Activated CD4-positive, CD25-positive, alpha-beta regulatory T cell treated with anti-CD3 and anti-CD28 coated beads, Interleukin-2, amount 50 U/mL, for 72 hours (primary cell): ENCODE measurements around the gene TMEM233.

Source experiments
- DNase-seq: peaks from one replicate; pipeline ENCODE4 v3.0.0; 2021

The TMEM233 gene

DNA sequence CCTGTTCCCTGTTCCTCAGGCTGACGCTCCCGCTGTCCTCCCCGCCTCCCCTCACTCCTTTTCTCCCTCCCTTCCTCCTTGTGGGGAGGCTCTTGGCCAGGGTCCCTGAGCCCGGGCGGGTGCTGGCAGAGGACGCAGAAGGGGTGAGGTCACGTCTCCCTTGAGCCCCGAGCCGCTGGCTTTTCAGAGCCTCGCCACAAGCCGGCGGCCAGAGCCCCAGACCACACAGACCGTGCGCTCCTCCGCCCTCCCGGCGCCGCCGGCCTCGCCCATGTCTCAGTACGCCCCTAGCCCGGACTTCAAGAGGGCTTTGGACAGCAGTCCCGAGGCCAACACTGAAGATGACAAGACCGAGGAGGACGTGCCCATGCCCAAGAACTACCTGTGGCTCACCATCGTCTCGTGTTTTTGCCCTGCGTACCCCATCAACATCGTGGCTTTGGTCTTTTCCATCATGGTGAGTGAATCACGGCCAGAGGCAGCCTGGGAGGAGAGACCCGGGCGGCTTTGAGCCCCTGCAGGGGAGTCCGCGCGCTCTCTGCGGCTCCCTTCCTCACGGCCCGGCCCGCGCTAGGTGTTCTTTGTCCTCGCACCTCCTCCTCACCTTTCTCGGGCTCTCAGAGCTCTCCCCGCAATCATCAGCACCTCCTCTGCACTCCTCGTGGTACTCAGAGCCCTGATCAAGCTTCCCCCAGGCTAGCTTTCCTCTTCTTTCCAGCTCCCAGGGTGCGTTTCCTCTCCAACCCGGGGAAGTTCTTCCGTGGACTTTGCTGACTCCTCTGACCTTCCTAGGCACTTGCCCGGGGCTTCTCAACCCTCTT, at the start of gene TMEM233:
Gene TMEM233 (plus strand): TSS at position 197 of the 821 bp plus-strand sequence. CDS start 75 bp downstream, at position 272.
- no peak for DNase-seq

DNA sequence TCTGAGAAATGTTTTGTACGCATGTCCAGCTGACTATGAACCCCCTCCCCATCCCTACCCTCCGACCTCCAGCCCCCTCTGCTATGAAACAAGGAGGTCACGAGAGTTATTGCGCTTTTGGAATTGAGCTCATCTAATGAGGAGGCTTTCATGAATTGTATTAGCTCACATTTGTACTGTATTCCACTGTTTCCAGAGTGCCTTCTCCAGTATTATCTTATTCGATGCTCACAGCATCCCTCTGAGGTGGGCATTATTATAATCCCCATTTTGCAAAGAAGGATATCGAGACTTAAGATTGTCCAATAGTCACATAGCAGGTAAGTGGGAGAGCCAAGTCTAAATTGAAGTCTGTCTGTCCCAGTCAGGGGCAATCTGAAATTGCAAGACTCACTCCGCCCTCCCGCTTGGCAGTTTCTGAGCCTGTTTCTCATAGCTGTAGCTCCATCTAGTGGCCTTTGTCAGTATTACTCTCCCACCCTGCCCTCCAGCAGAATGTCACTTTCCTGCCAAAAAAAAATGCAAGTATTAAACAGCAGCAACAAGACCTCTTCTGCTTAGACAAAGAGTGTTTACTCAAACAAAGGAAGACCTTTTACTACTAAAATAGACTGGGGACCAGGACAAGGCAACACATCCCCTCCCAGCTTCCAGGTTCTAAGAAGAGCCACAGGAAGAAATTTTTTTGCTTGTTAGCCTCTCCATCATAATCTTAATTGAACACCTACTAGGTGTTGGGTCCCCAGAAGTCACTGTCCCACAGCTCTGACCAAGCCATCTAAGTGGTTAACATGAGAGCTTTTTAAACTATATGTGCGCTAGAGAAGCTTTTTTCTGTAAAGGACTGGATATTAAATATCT, 48.6 kb upstream of the TMEM233 start:
- DNase-seq, result peak; percentile 49

GRCh38 chr12:119546340-119546739, 47.2 kb upstream of the TMEM233 start:
- DNase-seq, result no peak

DNA sequence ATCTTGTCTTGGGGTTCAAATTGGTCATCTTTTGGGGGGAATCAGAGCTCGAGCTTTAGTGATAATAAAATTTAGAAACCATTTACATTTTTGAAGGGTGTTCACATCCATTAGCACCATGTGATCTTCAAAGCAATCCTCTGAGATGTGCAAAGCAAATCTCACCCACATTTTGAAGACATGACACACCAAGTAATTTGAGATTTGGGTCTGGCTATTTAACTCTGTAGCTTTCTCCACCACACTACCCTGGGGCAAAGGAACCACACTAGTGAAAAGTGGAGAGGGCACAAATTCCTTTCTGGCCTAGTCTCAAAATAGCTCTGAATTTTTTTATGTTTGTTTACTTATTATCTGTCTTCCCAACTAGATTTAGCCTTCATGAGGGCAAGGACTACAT, 46.6 kb upstream of the TMEM233 start:
- DNase-seq, result no peak

DNA sequence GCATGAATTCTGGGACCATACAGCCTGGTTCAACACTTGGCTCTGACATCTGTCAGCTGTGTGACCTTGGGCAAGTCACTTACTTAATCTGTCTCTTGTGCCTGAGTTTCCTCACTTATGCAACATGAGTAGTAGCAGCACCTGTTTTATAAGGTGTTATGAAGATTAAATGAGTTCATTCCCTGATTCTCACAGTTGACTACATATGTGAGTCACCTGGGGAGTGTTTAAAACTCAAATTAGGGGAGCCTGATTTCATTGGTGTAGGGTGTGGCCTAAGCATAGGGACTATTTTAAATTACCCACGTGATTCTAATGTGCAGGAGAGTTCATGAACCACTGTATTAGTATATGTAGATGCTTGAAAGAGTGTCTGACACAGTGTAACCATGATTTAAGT, 36.7 kb upstream of the TMEM233 start:
- no peak for DNase-seq

- DNase-seq, result no peak
Observed at GRCh38 chr12:119565404-119565803, 28.2 kb upstream of the TMEM233 start.

GRCh38 chr12:119570771-119571170, 22.8 kb upstream of the TMEM233 start:
- no peak for DNase-seq

DNA sequence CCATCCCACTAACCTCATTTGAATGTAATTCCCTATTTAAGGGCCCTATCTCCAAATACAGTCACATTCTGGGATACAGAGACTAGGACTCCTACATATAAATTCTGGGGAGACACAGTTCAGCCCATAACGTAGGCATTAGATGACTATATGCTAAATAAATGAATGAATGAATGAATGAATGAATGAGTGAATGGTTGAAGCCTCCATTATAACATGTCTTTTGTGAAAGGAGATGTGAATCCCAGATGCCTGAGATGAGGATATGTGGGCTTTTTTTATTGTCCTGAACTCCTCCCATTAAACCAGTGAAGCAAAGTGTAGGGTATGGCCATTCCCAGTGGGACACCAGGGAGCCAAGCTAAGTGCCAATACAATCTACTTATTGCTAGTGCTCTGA, 20.5 kb upstream of the TMEM233 start:
- no peak for DNase-seq

GRCh38 chr12:119574255-119574654, 19.3 kb upstream of the TMEM233 start:
- DNase-seq, result no peak

DNA sequence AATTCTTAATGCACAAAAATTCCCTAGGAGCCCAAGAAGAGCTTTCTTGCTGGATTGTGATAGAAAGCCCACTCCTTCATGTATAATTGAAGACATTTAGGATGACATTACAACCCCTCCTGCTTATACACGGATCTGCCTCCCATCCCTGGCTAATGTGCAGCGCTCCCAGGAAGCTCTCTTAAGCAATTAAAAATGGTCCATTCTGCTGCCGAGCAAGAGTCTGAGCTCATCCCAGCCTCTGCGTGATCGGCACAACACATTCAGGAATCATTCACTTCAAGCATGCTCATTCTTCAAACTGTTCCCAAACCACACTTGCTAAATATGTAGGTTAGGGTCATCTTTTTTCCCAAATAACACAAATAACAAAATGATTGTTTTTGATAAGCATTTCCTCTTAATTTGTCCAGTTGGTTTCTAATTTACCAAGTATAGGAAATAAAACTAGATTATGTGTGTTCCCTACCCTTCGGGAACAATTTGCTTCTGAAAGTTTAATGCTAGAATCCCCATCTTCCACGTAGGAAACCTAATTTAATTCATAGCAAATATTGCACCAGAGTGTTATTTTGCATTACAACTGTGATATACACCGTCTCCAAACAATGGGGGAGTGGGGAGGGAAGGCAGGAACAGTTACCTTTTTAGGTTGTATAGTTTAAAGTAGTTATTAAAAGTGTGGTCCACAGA, 17.3 kb upstream of the TMEM233 start:
- no peak for DNase-seq

DNA sequence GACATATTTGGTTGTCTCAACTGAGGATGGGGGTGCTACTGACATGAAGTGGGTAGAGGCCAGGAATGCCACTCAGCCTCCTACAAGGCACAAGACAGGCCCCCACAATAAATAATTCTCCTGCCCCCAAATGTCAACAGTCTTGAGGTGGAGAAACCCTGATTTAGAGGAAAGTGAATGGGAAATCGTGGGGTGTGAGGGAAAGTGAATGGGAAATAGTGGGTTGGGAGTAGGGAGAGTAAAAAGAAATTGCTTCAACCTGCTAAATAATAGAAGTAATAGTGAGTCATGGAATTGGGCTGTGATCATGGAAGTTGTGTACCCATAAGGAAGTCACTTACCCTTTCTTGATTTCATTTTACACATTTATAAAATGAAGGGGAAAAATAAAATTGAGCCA, 16.7 kb upstream of the TMEM233 start:
- DNase-seq, result no peak

DNA sequence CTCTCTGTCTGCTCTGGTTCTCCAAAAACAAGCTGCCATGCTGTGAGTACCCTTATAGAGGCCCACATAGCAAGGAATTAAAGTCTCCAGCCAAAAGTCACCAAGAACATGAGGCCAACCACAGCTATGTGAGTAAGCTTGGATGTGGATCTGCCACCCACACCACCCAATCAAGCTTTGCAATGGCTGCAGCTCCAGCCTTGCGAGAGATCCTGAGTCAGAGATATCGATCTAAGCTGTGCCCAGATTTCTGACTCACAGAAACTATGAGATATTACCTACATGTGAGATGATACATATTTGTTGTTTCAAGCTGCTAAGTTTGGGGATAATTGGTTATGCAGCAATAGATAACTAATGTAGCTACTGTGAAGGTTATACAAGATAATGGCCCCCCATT, 15.5 kb upstream of the TMEM233 start:
- DNase-seq, result no peak

- DNase-seq, result no peak
Observed at GRCh38 chr12:119589097-119589496, 4.5 kb upstream of the TMEM233 start.

- no peak for DNase-seq
Observed at GRCh38 chr12:119589634-119590033, 3.9 kb upstream of the TMEM233 start.

- no peak for DNase-seq
Observed at GRCh38 chr12:119592232-119592631, 1.3 kb upstream of the TMEM233 start.

- no peak for DNase-seq
Observed at GRCh38 chr12:119594399-119594730, 791 bp downstream of the TMEM233 start.

GRCh38 chr12:119594772-119595445, 1.3 kb downstream of the TMEM233 start:
- no peak for DNase-seq

GRCh38 chr12:119598159-119598558, 4.6 kb downstream of the TMEM233 start:
- no peak for DNase-seq

DNA sequence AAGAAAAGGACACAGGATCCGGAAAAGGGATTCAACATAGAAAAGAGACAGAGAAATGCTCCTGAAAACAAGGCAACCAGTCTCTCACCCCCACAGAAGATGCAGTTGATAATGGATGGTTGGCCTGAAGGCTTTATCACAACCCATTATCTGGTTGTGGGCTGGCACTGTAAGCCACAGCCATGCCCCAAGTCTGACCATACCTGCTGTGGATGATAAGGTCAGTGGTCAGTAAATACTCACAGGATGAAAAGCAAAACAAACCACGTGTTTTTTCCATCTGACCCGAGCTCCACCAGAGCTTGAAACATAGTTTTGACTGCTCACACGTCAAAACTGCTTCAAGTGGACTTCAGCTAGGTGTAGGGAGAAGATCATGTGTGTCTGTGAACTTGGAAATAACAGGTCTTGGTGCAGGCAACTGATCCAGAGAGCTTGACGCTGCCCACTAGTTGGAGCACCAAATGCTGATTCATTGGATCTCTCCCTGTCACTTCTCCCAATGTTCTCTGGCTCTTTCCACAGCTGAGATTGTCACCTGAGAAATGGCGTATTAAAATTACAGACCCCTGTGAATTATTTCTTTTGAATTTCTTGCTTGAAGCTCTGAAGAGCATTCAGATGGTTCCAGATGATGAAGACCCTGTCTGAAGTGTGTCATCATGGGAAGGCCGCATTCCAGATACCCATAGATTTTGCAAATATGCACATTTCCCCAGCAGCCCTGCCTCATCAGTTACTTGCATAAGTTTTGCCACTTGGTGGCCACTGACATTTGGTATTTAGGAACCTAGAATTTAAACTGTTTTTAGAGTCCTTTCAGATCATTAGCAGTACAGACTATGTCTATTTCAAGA, 8.5 kb downstream of the TMEM233 start:
- no peak for DNase-seq

GRCh38 chr12:119602734-119603094, 9.1 kb downstream of the TMEM233 start:
- no peak for DNase-seq

GRCh38 chr12:119603767-119604166, 10.2 kb downstream of the TMEM233 start:
- DNase-seq, result no peak

DNA sequence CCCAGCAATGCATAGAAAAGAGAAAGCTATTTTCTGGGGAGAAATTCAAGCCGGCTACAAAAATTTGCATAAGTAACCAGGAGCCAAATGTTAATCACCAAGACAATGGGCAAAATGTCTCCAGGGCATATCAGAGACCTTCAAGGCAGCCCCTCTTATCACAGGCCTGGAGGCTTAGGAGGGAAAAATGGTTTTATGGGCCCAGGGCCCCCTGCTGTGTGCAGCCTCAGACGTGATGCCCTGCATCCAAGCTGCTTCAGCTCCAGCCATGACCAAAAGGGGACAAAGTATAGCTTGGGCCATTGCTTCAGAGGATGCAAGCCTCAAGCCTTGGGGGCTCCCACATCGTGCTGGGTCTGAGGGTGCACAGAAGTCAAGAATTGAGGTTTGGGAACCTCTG, 15.8 kb downstream of the TMEM233 start:
- DNase-seq, result no peak
